HEK293T (cell line): ENCODE measurements around the gene UNG.

Experiments used
- ARNT ChIP-seq: fragments of 450-650 bp; IDR thresholded peaks from 2 replicates; pipeline ENCODE4 v1.6.1; 2017; ENCODE audit warnings: mild to moderate bottlenecking
- BHLHE40 ChIP-seq: fragments of 450-650 bp; IDR thresholded peaks from 2 replicates; pipeline ENCODE4 v1.6.1; 2016; ENCODE audit warnings: mild to moderate bottlenecking, moderate library complexity, borderline replicate concordance
- ELF4 ChIP-seq: fragments of 450-650 bp; IDR thresholded peaks from 2 replicates; pipeline ENCODE4 v1.6.1; 2017; ENCODE audit warnings: antibody characterized with exemption
- FOXA1 ChIP-seq: fragments of 450-650 bp; IDR thresholded peaks from 2 replicates; pipeline ENCODE4 v1.6.1; 2016; ENCODE audit warnings: mild to moderate bottlenecking
- FOXM1 ChIP-seq: fragments of 450-650 bp; IDR thresholded peaks from 2 replicates; pipeline ENCODE4 v1.6.1; 2017; ENCODE audit warnings: mild to moderate bottlenecking, borderline replicate concordance
- HDGF ChIP-seq: fragments of 450-650 bp; IDR thresholded peaks from 2 replicates; pipeline ENCODE4 v1.6.1; 2017; ENCODE audit warnings: antibody characterized with exemption, borderline replicate concordance
- L3MBTL2 ChIP-seq: fragments of 450-650 bp; conservative IDR thresholded peaks from 2 replicates; pipeline ENCODE4 v1.6.1; 2016; ENCODE audit warnings: mild to moderate bottlenecking
- LEF1 ChIP-seq: fragments of 450-650 bp; IDR thresholded peaks from 2 replicates; pipeline ENCODE4 v1.6.1; 2017; ENCODE audit warnings: mild to moderate bottlenecking, borderline replicate concordance
- SP1 ChIP-seq: fragments of 450-650 bp; IDR thresholded peaks from 2 replicates; pipeline ENCODE4 v1.6.1; 2017
- SUZ12 ChIP-seq: fragments of 450-650 bp; IDR thresholded peaks from 2 replicates; pipeline ENCODE4 v1.6.1; 2016; ENCODE audit warnings: mild to moderate bottlenecking
- TARDBP ChIP-seq: fragments of 450-650 bp; IDR thresholded peaks from 2 replicates; pipeline ENCODE4 v1.6.1; 2016
- ZNF384 ChIP-seq: fragments of 450-650 bp; IDR thresholded peaks from 2 replicates; pipeline ENCODE4 v1.6.1; 2016

DNA sequence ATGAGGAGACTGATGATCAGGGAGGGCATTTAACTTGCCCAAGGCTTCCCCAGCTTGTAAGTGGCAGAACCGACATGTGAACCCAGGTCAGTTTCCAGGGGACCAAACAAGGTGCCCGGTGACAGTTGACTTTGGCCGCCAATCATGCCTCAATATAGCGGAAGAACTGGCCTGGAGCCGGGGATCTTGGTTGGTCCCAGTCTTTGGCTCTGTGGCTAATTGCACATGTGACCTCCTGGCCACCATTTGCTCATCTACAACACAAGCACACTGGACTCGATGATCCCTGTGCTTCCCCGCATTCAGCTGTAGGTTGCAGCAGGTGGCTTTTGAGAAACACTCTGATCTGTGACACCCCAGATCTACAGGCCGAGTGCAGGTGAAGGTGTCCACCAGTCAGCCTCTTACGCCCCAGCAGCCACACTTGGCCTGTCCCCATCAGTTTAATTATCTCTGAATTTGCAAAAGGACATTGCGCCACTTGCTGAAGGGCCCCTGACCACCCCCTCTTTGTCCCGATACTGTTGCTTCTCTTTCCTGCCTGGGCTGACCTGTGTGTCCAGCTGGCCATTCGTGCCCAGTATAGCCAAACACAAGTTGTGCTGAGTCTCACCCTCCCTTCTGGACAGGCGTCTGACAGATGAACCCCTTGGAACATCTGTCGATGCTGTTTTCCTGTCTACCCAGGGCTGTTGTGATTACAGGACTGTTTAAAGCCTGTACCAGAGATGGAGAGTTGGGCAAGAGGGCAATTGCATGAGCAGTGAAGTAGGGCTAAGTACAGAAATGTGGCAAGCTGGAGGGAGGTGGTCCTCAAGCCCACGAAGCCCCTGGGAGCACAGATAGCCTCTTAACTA, 33.1 kb downstream of the UNG start:
- TF ChIP-seq LEF1 (no peak), HDGF (no peak), SP1 (no peak), L3MBTL2 (no peak), FOXM1 (no peak), TARDBP (no peak), SUZ12 (no peak), ARNT (no peak), FOXA1 (no peak), BHLHE40 (no peak), ZNF384 (no peak), ELF4 (no peak)
